Uterus (tissue), 2 donors: ENCODE measurements around the gene CPNE1.
"Not testable (repeated sequence)": the region's sequence is repeated elsewhere in the genome, so short reads cannot be mapped to it uniquely, and the experiment has no call there.

Source experiments
- CTCF ChIP-seq, 4 experiments: fragments of 200-600 bp in 2 of 4; fragments of 450-650 bp in 2 of 4; sonication (generic) in 2 of 4; IDR thresholded peaks; one replicate each; pipeline ENCODE4 v1.5.1; 2016 to 2019; ENCODE audit warnings: antibody characterized with exemption in 4 of 4, mild to moderate bottlenecking in 2 of 4, moderate library complexity in 1 of 4
- POLR2A ChIP-seq, 2 donors: fragments of 450-650 bp; IDR thresholded peaks; one replicate each; pipeline ENCODE4 v1.6.1; 2016; ENCODE audit warnings: antibody characterized with exemption in 2 of 2, mild to moderate bottlenecking in 1 of 2, moderate library complexity in 1 of 2

- TF ChIP-seq POLR2A, CTCF (IDR thresholded peaks at IDR 0.05): not testable (repeated sequence)
Measured at GRCh38 chr20:35705894-35706293, 41.2 kb upstream of the CPNE1 start.
